GM12872 (cell line): ENCODE measurements around the gene IRF4.

Source experiments
- TF ChIP-seq, protein P1 (sequence below): IDR thresholded peaks from 3 replicates; pipeline ENCODE4 v1.5.1; 2011; ENCODE audit warnings: low read depth, mild to moderate bottlenecking, low read length, moderate library complexity; ENCODE audit not compliant: insufficient read depth

The IRF4 gene

GRCh38 chr6:389622-390021 is 1.9 kb upstream of the IRF4 start:
- TF ChIP-seq, protein P1, sequence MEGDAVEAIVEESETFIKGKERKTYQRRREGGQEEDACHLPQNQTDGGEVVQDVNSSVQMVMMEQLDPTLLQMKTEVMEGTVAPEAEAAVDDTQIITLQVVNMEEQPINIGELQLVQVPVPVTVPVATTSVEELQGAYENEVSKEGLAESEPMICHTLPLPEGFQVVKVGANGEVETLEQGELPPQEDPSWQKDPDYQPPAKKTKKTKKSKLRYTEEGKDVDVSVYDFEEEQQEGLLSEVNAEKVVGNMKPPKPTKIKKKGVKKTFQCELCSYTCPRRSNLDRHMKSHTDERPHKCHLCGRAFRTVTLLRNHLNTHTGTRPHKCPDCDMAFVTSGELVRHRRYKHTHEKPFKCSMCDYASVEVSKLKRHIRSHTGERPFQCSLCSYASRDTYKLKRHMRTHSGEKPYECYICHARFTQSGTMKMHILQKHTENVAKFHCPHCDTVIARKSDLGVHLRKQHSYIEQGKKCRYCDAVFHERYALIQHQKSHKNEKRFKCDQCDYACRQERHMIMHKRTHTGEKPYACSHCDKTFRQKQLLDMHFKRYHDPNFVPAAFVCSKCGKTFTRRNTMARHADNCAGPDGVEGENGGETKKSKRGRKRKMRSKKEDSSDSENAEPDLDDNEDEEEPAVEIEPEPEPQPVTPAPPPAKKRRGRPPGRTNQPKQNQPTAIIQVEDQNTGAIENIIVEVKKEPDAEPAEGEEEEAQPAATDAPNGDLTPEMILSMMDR = 0 out of 3 replicates have a peak, but pooled peaks have one; percentile 22

GRCh38 chr6:390914-391558 is 516 bp upstream of the IRF4 start:
- TF ChIP-seq, protein P1 = no peak

DNA sequence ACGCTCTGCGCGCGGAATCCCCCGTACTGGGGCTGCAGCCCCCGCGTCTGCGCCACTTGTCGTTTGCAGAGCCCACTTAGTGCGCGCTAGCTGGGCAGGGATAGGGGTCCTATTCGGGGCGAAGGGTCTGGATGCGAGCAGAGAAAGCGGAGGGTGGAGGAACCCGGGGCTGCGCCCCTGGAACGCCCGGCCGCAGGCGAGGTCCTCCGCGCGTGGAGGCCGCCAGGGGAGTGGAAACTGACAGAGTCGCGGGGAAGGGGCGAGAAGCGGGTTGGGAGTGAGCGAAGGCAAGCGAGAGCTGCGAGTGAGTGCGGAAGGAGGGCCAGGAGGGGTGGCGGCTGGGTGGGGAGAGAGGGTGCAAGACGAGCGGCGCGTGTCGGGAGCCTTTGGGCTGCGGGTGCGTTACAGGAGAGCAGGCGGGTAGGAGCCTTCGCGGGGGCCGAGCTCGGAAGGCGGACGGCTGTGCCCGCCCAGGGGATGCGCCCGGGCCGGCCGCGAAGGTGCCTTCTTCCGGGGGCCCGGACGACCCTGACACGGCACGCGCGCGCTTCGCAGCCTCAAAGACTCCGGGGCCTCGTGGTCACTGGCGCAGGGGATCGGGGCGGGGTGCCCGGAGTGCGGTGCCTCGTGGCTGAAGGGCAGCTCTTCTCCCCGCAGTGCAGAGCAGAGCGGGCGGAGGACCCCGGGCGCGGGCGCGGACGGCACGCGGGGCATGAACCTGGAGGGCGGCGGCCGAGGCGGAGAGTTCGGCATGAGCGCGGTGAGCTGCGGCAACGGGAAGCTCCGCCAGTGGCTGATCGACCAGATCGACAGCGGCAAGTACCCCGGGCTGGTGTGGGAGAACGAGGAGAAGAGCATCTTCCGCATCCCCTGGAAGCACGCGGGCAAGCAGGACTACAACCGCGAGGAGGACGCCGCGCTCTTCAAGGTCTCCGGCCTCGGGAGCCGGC is 1.2 kb downstream of the IRF4 start:
- TF ChIP-seq, protein P1 = no peak

DNA sequence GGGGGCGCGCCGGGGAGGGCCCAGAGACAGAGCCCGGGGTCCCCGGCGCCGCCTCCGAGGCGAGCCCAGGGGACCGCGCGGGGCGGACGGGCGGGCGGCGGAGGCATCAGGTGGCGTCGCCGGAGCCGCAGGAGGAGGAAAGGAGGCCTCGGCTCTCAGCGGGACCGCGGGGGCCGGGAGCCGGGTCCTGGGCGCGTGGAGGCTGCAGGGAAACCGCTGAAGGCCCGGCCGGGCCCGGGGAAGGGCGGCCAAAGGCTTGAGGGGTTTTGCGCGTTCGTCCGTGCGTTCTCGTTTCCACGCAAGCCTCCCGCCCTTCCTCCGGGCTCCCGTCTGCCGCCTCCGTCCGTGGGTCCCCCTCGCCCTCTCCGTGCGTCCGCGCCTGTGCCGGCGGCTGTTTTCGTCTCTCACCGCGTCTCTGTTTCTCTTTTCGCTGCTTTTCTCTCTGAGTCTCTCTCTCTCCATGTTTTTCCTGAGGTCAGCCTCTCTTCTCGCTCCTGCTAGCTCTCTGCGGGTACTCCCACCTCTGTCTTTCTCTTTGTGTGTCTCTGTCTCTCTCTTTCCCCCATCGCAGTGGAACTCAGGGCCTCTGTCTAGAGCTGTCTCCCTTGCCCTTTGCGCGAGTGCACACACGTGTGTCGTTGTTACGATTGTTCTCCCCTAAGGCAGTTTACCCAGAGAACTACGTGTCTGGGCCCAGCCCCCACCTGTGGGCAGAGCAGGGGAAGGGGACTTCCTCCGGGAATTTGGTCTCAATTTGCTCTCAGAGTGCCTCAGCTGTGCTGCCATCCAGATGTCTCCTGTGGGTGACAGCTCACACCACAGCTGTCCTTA is 2.1 kb downstream of the IRF4 start:
- TF ChIP-seq, protein P1 = no peak

GRCh38 chr6:394641-395289 is 3.2 kb downstream of the IRF4 start:
- TF ChIP-seq, protein P1 = no peak

- TF ChIP-seq, protein P1 = no peak
These were observed 4.0 kb downstream of the IRF4 start for GRCh38 chr6:395432-396125.
